Measurements from ENCODE around the gene DDN.

- TF ChIP-seq POLR2A (IDR thresholded peaks at IDR 0.05): no peak
- TF ChIP-seq, protein P1, sequence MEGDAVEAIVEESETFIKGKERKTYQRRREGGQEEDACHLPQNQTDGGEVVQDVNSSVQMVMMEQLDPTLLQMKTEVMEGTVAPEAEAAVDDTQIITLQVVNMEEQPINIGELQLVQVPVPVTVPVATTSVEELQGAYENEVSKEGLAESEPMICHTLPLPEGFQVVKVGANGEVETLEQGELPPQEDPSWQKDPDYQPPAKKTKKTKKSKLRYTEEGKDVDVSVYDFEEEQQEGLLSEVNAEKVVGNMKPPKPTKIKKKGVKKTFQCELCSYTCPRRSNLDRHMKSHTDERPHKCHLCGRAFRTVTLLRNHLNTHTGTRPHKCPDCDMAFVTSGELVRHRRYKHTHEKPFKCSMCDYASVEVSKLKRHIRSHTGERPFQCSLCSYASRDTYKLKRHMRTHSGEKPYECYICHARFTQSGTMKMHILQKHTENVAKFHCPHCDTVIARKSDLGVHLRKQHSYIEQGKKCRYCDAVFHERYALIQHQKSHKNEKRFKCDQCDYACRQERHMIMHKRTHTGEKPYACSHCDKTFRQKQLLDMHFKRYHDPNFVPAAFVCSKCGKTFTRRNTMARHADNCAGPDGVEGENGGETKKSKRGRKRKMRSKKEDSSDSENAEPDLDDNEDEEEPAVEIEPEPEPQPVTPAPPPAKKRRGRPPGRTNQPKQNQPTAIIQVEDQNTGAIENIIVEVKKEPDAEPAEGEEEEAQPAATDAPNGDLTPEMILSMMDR (IDR thresholded peaks at IDR 0.05): no peak
- no peak for TF ChIP-seq POLR2AphosphoS5 (IDR thresholded peaks at IDR 0.05)
These were observed 25.1 kb downstream of the DDN start for GRCh38 chr12:48973941-48974673.
